ENCODE data around the gene CACUL1. TPM values are rescaled to one million over a fixed set of nuclear protein-coding genes. Genes with fewer than 3 reads are reported as not detected.

Gene CACUL1
- total RNA-seq, 1 donor, result 40.6 TPM

GRCh38 chr10:118710487-118710886 is 44.3 kb downstream of the CACUL1 start:
- no peak overlapping the region for H3K4me3 ChIP-seq (ENCODE audit: low read depth, low read length)
- no peak for TF ChIP-seq CTCF (IDR thresholded peaks at IDR 0.05; ENCODE audit: insufficient read depth, low read depth, low read length)
- DNase-seq (ENCODE audit: low read depth), result no peak

GRCh38 chr10:118708571-118708970 is 46.2 kb downstream of the CACUL1 start:
- H3K4me3 ChIP-seq (ENCODE audit: low read depth, low read length), result no peak overlapping the region
- TF ChIP-seq CTCF (IDR thresholded peaks at IDR 0.05; ENCODE audit: insufficient read depth, low read depth, low read length), result no peak
- DNase-seq (ENCODE audit: low read depth), result no peak

- no peak overlapping the region for H3K4me3 ChIP-seq (ENCODE audit: low read depth, low read length)
- no peak for TF ChIP-seq CTCF (IDR thresholded peaks at IDR 0.05; ENCODE audit: insufficient read depth, low read depth, low read length)
- no peak for DNase-seq (ENCODE audit: low read depth)
These were observed 50.1 kb downstream of the CACUL1 start for GRCh38 chr10:118704711-118705110.

- no peak overlapping the region for H3K4me3 ChIP-seq (ENCODE audit: low read depth, low read length)
- no peak for DNase-seq (ENCODE audit: low read depth)
- TF ChIP-seq CTCF (IDR thresholded peaks at IDR 0.05; ENCODE audit: insufficient read depth, low read depth, low read length), result no peak
These were observed 53.0 kb downstream of the CACUL1 start for GRCh38 chr10:118701529-118702323.

GRCh38 chr10:118698421-118698820 is 56.3 kb downstream of the CACUL1 start:
- H3K4me3 ChIP-seq (ENCODE audit: low read depth, low read length), result no peak overlapping the region
- peak; percentile 63 for DNase-seq (ENCODE audit: low read depth)
- no peak for TF ChIP-seq CTCF (IDR thresholded peaks at IDR 0.05; ENCODE audit: insufficient read depth, low read depth, low read length)

- peak; percentile 74 for DNase-seq (ENCODE audit: low read depth)
- no peak for TF ChIP-seq CTCF (IDR thresholded peaks at IDR 0.05; ENCODE audit: insufficient read depth, low read depth, low read length)
These were observed 59.9 kb downstream of the CACUL1 start for GRCh38 chr10:118694848-118695247.

GRCh38 chr10:118692872-118693271 is 61.9 kb downstream of the CACUL1 start:
- peak; percentile 76 for DNase-seq (ENCODE audit: low read depth)
- no peak for TF ChIP-seq CTCF (IDR thresholded peaks at IDR 0.05; ENCODE audit: insufficient read depth, low read depth, low read length)
- H3K4me3 ChIP-seq (ENCODE audit: low read depth, low read length), result no peak overlapping the region

More at GRCh38 chr10:118694848-118695247, 59.9 kb downstream of the CACUL1 start:
- H3K4me3 ChIP-seq (ENCODE audit: low read depth, low read length), result no peak overlapping the region
